DOHH2 (cell line): Measurements from ENCODE around the gene ZNF385B.

Experiments used
- H3F3A ChIP-seq: fragments of 200-600 bp; sonication (generic), shearing (Covaris generic); 2 replicates; pipeline ENCODE4 v1.6.0; 2016; ENCODE audit warnings: antibody characterized with exemption, mild to moderate bottlenecking; ENCODE audit not compliant: control insufficient read depth, insufficient read depth
- H3K27ac ChIP-seq: fragments of 200-600 bp; sonication (generic); 2 replicates; pipeline ENCODE4 v1.5.1; 2014; ENCODE audit warnings: low read depth, mild to moderate bottlenecking, low read length, moderate library complexity
- H3K27me3 ChIP-seq: fragments of 200-600 bp; sonication (generic); 2 replicates; pipeline ENCODE4 v1.6.1; 2014; ENCODE audit warnings: mild to moderate bottlenecking, low read length, mixed read lengths; ENCODE audit not compliant: control insufficient read depth
- H3K36me3 ChIP-seq: fragments of 200-600 bp; sonication (generic); 2 replicates; pipeline ENCODE4 v1.6.1; 2014; ENCODE audit warnings: mild to moderate bottlenecking, low read length, moderate library complexity, mixed read lengths; ENCODE audit not compliant: control insufficient read depth
- H3K4me1 ChIP-seq: fragments of 200-600 bp; sonication (generic); 2 replicates; pipeline ENCODE4 v1.6.1; 2014; ENCODE audit warnings: mild to moderate bottlenecking, low read length, mixed read lengths; ENCODE audit not compliant: control insufficient read depth
- H3K4me2 ChIP-seq: fragments of 200-600 bp; sonication (generic); 2 replicates; pipeline ENCODE4 v1.6.0; 2014; ENCODE audit warnings: mild to moderate bottlenecking, low read length, moderate library complexity
- H3K4me3 ChIP-seq: fragments of 200-600 bp; sonication (generic); 2 replicates; pipeline ENCODE4 v1.5.1; 2014; ENCODE audit warnings: mild to moderate bottlenecking, low read length, mixed read lengths
- H3K79me2 ChIP-seq: fragments of 200-600 bp; sonication (generic); 2 replicates; pipeline ENCODE4 v1.6.1; 2014; ENCODE audit warnings: mild to moderate bottlenecking, low read length, mixed read lengths; ENCODE audit not compliant: control insufficient read depth
- H3K9me2 ChIP-seq: fragments of 200-600 bp; sonication (generic); replicated peaks from 2 replicates; pipeline ENCODE4 v1.6.1; 2014; ENCODE audit warnings: mild to moderate bottlenecking, low read length, mixed read lengths; ENCODE audit not compliant: control insufficient read depth
- H3K9me3 ChIP-seq: fragments of 200-600 bp; sonication (generic); 2 replicates; pipeline ENCODE4 v1.6.1; 2014; ENCODE audit warnings: antibody characterized with exemption, low read length, mixed read lengths; ENCODE audit not compliant: control insufficient read depth, insufficient read depth
- H4K20me1 ChIP-seq: fragments of 200-600 bp; sonication (generic); 2 replicates; pipeline ENCODE4 v1.6.0; 2014; ENCODE audit warnings: low read depth, mild to moderate bottlenecking, antibody characterized with exemption, low read length, moderate library complexity; ENCODE audit not compliant: control insufficient read depth, insufficient read depth
- CTCF ChIP-seq: fragments of 200-600 bp; sonication (generic); IDR thresholded peaks from one replicate; pipeline ENCODE4 v1.5.1; 2014; ENCODE audit warnings: antibody characterized with exemption, mild to moderate bottlenecking, low read depth, low read length; ENCODE audit not compliant: poor library complexity, severe bottlenecking
- EZH2phosphoT487 ChIP-seq: fragments of 200-600 bp; sonication (generic); IDR thresholded peaks from 2 replicates; pipeline ENCODE4 v1.6.1; 2017; ENCODE audit warnings: borderline replicate concordance, mild to moderate bottlenecking, antibody characterized with exemption, low read length, moderate library complexity, mixed read lengths

Gene ZNF385B

GRCh38 chr2:179546656-179547055 is 314.8 kb downstream of the ZNF385B start:
- H3K27ac ChIP-seq, result no peak overlapping the region
- no peak for TF ChIP-seq EZH2phosphoT487
- no peak for TF ChIP-seq CTCF
- no peaks in the 10 kb centered on the region for H4K20me1 ChIP-seq

DNA sequence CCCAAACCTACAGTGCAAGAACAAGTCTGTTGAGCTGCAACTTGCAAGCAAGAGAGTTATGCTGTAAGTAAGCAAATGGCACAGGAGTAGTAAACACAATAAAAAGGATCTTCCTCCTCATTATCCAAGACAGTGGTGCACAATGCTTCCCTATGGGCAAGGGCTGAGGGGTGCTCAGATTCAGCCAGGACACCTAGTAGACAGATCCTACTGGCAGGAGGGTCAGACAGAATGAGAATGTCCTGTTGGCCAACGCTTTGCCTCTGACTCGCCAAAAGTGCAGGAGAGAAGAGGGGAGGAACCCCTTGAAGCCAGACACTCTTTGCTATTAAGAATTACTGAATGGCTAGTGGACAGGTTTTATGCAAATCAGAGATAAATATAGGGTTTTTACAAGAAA is 316.4 kb downstream of the ZNF385B start:
- Histone ChIP-seq H3F3A (no peaks in the 10 kb centered on the region), H3K4me3 (no peak overlapping the region), H3K36me3 (no peaks in the 10 kb centered on the region), H3K4me1 (no peaks in the 10 kb centered on the region), H3K9me3 (no peaks in the 10 kb centered on the region), H4K20me1 (no peaks in the 10 kb centered on the region), H3K27ac (no peak overlapping the region), H3K9me2 (no peaks in the 10 kb centered on the region), H3K79me2 (no peaks in the 10 kb centered on the region), H3K27me3 (no peaks in the 10 kb centered on the region), H3K4me2 (no peak overlapping the region)
- TF ChIP-seq CTCF (no peak), EZH2phosphoT487 (no peak)

More at GRCh38 chr2:179546656-179547055, 314.8 kb downstream of the ZNF385B start:
- no peaks in the 10 kb centered on the region for H3K36me3 ChIP-seq
- no peaks in the 10 kb centered on the region for H3K27me3 ChIP-seq
- H3K79me2 ChIP-seq, result no peaks in the 10 kb centered on the region
- H3F3A ChIP-seq, result no peaks in the 10 kb centered on the region
- no peaks in the 10 kb centered on the region for H3K9me2 ChIP-seq
- no peak overlapping the region for H3K4me3 ChIP-seq
- H3K9me3 ChIP-seq, result no peaks in the 10 kb centered on the region
- no peak overlapping the region for H3K4me2 ChIP-seq
- H3K4me1 ChIP-seq, result no peaks in the 10 kb centered on the region

DNA sequence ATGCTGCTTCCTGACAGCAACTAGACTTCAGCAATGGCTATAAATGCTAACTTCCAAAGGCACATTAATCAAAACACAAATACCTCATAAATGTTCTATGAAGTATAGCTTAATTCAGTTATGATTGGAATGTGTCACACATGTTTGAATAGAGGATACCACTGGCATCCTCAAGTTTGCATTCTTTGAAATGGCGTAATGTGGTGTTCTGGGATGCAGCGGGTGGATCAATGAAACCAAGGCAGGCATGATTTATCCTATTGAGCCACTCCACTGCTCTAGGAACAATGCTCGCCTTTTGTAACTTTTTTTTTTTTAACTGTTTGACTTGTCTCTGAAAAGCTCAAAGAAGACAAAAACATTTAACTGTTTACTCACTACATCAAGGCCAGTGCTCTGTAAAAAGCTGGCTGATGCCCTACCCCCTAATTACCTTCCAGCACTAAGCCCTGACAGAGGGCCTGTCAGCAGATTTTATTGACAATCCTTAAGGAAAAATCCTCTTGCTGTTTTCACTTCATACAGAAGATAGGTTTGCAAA is 318.0 kb downstream of the ZNF385B start:
- Histone ChIP-seq H3K4me1 (no peaks in the 10 kb centered on the region), H3K9me2 (no peaks in the 10 kb centered on the region), H3K27ac (no peak overlapping the region), H3K79me2 (no peaks in the 10 kb centered on the region), H3K4me3 (no peak overlapping the region), H4K20me1 (no peaks in the 10 kb centered on the region), H3K36me3 (no peaks in the 10 kb centered on the region), H3F3A (no peaks in the 10 kb centered on the region), H3K27me3 (no peaks in the 10 kb centered on the region), H3K9me3 (no peaks in the 10 kb centered on the region), H3K4me2 (no peak overlapping the region)
- no peak for TF ChIP-seq EZH2phosphoT487

- TF ChIP-seq CTCF (no peak), EZH2phosphoT487 (no peak)
- H3K9me2 ChIP-seq, result no peaks in the 10 kb centered on the region
- no peak overlapping the region for H3K27ac ChIP-seq
Measured at GRCh38 chr2:179541586-179541985, 319.8 kb downstream of the ZNF385B start.

More at GRCh38 chr2:179541586-179541985, 319.8 kb downstream of the ZNF385B start:
- H3K4me1 ChIP-seq, result no peaks in the 10 kb centered on the region
- no peaks in the 10 kb centered on the region for H3K36me3 ChIP-seq
- no peaks in the 10 kb centered on the region for H4K20me1 ChIP-seq
- H3K4me2 ChIP-seq, result no peak overlapping the region
- no peaks in the 10 kb centered on the region for H3K79me2 ChIP-seq
- no peaks in the 10 kb centered on the region for H3K9me3 ChIP-seq
- no peak overlapping the region for H3K4me3 ChIP-seq
- H3F3A ChIP-seq, result no peaks in the 10 kb centered on the region
- H3K27me3 ChIP-seq, result no peaks in the 10 kb centered on the region
